Measurements from ENCODE around the gene LIM2. TPM values are rescaled to one million over a fixed set of nuclear protein-coding genes. Genes with fewer than 3 reads are reported as not detected.

The LIM2 gene
- total and polyA plus RNA-seq, 9 of the 15 experiments (the other 6 are each of a cell fraction or from before 2014, with no cell fraction given), result 0.07 to 0.45 (median 0.18) TPM; not detected in 4

- TF ChIP-seq, protein P1, sequence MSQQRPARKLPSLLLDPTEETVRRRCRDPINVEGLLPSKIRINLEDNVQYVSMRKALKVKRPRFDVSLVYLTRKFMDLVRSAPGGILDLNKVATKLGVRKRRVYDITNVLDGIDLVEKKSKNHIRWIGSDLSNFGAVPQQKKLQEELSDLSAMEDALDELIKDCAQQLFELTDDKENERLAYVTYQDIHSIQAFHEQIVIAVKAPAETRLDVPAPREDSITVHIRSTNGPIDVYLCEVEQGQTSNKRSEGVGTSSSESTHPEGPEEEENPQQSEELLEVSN (IDR thresholded peaks at IDR 0.05; ENCODE audit: borderline replicate concordance in 1 of 2, extremely low read depth in 1 of 2, insufficient read depth in 1 of 2, insufficient read length in 1 of 2, low read depth in 1 of 2, low read length in 1 of 2, poor library complexity in 1 of 2, severe bottlenecking in 1 of 2), result peak in 1 of 2 experiments; percentile 61
- TF ChIP-seq GTF2E2 (tag; IDR thresholded peaks at IDR 0.05), result 0 out of 2 replicates have a peak, but pooled peaks have one; percentile 38
- TF ChIP-seq XRCC5 (IDR thresholded peaks at IDR 0.05; ENCODE audit: low read depth, low read length), result no peak
- TF ChIP-seq, protein P2, sequence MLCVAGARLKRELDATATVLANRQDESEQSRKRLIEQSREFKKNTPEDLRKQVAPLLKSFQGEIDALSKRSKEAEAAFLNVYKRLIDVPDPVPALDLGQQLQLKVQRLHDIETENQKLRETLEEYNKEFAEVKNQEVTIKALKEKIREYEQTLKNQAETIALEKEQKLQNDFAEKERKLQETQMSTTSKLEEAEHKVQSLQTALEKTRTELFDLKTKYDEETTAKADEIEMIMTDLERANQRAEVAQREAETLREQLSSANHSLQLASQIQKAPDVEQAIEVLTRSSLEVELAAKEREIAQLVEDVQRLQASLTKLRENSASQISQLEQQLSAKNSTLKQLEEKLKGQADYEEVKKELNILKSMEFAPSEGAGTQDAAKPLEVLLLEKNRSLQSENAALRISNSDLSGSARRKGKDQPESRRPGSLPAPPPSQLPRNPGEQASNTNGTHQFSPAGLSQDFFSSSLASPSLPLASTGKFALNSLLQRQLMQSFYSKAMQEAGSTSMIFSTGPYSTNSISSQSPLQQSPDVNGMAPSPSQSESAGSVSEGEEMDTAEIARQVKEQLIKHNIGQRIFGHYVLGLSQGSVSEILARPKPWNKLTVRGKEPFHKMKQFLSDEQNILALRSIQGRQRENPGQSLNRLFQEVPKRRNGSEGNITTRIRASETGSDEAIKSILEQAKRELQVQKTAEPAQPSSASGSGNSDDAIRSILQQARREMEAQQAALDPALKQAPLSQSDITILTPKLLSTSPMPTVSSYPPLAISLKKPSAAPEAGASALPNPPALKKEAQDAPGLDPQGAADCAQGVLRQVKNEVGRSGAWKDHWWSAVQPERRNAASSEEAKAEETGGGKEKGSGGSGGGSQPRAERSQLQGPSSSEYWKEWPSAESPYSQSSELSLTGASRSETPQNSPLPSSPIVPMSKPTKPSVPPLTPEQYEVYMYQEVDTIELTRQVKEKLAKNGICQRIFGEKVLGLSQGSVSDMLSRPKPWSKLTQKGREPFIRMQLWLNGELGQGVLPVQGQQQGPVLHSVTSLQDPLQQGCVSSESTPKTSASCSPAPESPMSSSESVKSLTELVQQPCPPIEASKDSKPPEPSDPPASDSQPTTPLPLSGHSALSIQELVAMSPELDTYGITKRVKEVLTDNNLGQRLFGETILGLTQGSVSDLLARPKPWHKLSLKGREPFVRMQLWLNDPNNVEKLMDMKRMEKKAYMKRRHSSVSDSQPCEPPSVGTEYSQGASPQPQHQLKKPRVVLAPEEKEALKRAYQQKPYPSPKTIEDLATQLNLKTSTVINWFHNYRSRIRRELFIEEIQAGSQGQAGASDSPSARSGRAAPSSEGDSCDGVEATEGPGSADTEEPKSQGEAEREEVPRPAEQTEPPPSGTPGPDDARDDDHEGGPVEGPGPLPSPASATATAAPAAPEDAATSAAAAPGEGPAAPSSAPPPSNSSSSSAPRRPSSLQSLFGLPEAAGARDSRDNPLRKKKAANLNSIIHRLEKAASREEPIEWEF (CRISPR knock-in tag; IDR thresholded peaks at IDR 0.05), result no peak
- TF ChIP-seq ERF (CRISPR knock-in tag; IDR thresholded peaks at IDR 0.05), result 0 out of 2 replicates have a peak, but pooled peaks have one; percentile 26
- no peak for TF ChIP-seq UBTF (IDR thresholded peaks at IDR 0.05; ENCODE audit: borderline replicate concordance in 1 of 2, low read depth in 2 of 2, low read length in 2 of 2)
- TF ChIP-seq ARID1B (IDR thresholded peaks at IDR 0.05), result 0 out of 2 replicates have a peak, but pooled peaks have one; percentile 22
- TF ChIP-seq RCOR1 (IDR thresholded peaks at IDR 0.05; ENCODE audit: borderline replicate concordance in 1 of 2, low read depth in 2 of 2, low read length in 2 of 2), result no peak
- TF ChIP-seq ZNF232 (CRISPR knock-in tag; IDR thresholded peaks at IDR 0.05), result no peak
- TF ChIP-seq BHLHE40 (IDR thresholded peaks at IDR 0.05; ENCODE audit: low read length), result 0 out of 2 replicates have a peak, but pooled peaks have one; percentile 1
- TF ChIP-seq ZNF124 (CRISPR knock-in tag; IDR thresholded peaks at IDR 0.05), result 0 out of 2 replicates have a peak, but pooled peaks have one; percentile 76
- no peak for TF ChIP-seq HMBOX1 (IDR thresholded peaks at IDR 0.05)
- TF ChIP-seq, protein P3, sequence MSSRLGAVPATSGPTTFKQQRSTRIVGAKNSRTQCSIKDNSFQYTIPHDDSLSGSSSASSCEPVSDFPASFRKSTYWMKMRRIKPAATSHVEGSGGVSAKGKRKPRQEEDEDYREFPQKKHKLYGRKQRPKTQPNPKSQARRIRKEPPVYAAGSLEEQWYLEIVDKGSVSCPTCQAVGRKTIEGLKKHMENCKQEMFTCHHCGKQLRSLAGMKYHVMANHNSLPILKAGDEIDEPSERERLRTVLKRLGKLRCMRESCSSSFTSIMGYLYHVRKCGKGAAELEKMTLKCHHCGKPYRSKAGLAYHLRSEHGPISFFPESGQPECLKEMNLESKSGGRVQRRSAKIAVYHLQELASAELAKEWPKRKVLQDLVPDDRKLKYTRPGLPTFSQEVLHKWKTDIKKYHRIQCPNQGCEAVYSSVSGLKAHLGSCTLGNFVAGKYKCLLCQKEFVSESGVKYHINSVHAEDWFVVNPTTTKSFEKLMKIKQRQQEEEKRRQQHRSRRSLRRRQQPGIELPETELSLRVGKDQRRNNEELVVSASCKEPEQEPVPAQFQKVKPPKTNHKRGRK (tag; IDR thresholded peaks at IDR 0.05), result no peak
Observed at GRCh38 chr19:51368366-51369282, 19.1 kb downstream of the LIM2 start, which contains the start of gene CLDND2 (continued).
